Ammon's horn (tissue), 1 donor: ENCODE measurements around the gene B4GALNT1.
"Not testable (repeated sequence)": the region's sequence is repeated elsewhere in the genome, so short reads cannot be mapped to it uniquely, and the experiment has no call there.

ENCODE experiments used
- DNase-seq: peaks from one replicate; pipeline ENCODE4 v3.0.0-alpha.2; 2016; ENCODE audit warnings: low spot score

B4GALNT1 gene

DNA sequence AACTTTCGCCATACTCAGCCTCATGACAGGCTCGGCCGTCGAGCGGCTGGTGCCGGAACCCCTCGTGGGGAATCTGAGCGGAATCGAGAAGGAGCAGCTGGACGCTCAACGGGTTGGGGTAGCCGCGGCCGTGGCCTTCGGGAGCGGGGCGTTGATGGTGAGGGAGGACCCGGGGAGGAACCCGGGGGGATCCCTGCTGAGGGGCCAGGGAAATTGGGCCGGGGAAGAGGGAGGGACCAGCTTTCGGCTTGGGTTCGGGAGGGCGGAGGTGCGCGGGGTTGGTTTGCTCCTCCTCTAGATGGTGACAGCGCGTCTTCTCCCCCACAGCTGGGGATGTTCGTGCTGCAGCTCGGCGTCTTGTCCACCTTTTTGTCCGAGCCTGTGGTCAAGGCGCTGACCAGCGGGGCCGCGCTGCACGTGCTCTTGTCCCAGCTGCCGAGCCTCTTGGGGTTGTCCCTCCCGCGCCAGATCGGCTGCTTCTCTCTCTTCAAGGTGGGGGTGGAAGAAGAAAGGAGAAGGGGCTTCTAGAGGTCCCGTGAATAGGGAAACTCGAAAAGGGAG is 12.0 kb downstream of the B4GALNT1 start:
- DNase-seq: no peak

- DNase-seq: no peak
Measured at GRCh38 chr12:57620245-57620935, 12.6 kb downstream of the B4GALNT1 start.

GRCh38 chr12:57619434-57620244 is 13.4 kb downstream of the B4GALNT1 start:
- DNase-seq: no peak

DNA sequence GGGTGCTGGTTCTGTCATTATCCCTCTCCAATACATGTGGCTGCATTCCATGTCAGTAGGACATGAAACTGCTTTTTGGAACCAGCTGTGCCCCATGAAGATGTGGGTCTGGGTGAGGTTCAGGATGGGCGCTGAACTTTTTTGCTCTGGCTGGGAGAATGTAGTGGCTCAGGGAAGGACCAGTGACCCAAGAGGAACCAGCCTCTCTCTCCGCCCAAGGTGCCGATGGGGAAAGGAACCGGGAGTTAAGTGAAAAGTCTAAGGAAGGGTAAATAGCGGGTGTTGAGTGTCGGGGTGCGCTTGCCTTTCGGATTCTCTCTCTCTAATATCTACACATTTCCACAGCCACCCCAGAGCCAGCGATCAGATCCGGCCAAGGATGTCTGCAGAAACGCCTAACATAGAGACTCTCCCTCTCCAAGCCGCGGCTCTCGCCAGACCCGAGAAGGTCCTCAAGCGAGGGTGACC is 14.0 kb downstream of the B4GALNT1 start:
- no peak for DNase-seq

DNA sequence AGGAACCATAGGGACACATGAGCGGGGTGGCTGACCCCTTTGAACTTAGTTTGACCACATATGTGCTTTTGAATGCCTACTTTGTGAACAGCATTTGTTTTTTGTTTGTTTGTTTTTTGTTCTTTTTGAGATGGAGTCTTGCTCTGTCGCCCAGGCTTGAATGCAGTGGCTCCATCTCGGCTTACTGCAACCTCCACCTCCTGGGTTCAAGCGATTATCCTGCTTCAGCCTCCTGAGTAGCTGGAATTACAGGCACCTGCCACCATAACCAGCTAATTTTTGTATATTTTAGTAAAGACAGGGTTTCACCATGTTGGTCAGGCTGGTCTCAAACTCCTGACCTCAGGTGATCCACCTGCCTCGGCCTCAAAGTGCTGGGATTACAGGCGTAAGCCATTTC is 14.6 kb downstream of the B4GALNT1 start:
- not testable (repeated sequence) for DNase-seq

DNA sequence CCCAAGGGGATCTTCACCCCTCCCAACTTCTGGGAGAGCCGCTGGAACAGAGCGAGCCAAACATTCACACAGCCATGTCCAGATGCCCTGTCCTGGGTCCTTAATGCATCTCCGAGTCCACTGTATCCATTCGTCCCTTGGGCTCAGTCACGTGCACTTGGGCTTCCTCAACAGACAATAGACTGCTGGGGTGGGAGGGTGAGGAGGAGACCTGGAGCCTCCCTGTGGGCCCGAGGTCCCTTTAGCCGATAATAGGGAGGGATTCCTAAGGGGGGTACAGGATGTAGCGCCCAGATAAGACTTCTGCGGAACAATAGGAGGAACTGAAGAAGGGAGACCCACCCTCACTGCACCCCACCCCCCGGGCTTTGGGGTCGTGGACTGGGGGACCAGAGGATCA is 15.1 kb downstream of the B4GALNT1 start:
- no peak for DNase-seq

- no peak for DNase-seq
Measured at GRCh38 chr12:57616383-57617101, 16.5 kb downstream of the B4GALNT1 start.

DNA sequence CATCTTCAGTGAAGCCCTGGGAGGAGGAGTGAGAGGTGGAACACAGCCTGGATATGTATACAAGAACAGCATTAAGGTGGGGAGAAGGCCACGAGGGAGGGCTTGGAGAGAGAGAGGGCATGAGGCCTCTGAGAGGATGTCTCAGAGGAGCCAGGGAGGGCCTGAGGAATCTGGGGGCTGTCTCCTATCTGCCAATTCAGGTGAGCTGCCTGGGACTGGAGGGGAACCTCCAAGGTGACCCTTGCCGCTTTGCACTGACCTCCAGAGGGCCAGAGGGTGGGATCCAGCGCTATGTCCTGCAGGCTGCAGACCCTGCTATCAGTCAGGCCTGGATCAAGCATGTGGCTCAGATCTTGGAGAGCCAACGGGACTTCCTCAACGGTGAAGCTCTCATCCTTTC is 17.4 kb downstream of the B4GALNT1 start:
- DNase-seq: no peak

- DNase-seq: no peak
Measured at GRCh38 chr12:57614948-57615500, 18.0 kb downstream of the B4GALNT1 start.

DNA sequence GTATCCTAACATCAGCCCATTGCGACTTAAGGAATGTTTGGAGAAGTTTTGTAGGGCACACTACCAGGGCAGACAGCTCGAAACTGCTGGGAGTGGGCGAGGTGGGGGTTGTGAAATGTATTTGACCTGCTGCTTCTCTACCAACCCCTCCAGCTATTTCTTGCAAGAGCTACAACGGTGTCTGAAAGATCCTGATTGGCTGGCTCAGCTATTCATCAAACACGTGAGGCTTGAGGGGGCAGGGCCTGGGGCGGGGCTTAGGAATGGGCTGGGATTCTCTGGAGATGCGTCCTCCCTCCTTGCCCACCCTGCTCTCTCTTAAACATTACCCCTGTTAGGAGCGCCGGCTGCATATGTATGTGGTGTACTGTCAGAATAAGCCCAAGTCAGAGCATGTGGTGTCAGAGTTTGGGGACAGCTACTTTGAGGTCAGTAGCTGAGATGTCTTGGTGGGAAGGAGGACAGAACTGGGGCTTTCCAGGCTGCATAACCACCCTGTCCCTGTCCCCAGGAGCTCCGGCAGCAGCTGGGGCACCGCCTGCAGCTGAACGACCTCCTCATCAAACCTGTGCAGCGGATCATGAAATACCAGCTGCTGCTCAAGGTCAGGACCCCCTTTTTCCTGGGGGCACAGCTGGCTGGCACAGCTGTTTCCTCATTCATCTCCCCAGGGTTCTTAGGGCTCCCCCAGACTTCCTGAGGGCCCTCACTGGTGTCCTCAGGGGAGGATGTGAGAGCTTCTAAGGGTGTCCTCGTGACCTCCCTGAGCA is 18.6 kb downstream of the B4GALNT1 start:
- DNase-seq: no peak

DNA sequence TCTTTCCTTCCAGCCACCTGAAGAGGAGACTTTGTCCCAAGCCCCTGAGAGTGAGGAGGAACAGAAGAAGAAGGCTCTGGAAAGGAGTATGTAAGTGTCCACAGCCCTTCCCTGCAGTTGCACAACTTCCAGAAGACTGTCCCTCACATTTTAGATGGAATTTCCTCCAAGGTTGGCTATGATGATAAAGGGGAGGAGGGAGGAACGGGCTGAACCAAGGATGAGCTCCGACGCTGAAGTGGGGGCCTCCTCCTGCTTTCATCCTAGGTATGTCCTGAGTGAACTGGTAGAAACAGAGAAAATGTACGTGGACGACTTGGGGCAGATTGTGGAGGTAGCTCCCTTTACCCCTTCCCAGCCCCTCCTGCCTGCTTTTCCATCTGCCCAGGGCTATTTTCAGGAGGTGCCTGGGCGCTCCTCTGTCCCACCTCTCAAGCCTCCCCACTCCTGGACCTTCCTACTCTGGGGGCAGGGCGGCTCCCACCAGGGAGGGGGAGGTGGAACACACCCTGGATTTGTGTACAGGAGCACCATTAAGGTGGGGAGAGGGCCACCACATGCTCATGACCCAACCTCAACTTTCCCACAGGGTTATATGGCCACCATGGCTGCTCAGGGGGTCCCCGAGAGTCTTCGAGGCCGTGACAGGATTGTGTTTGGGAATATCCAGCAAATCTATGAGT is 19.4 kb downstream of the B4GALNT1 start:
- no peak for DNase-seq

DNA sequence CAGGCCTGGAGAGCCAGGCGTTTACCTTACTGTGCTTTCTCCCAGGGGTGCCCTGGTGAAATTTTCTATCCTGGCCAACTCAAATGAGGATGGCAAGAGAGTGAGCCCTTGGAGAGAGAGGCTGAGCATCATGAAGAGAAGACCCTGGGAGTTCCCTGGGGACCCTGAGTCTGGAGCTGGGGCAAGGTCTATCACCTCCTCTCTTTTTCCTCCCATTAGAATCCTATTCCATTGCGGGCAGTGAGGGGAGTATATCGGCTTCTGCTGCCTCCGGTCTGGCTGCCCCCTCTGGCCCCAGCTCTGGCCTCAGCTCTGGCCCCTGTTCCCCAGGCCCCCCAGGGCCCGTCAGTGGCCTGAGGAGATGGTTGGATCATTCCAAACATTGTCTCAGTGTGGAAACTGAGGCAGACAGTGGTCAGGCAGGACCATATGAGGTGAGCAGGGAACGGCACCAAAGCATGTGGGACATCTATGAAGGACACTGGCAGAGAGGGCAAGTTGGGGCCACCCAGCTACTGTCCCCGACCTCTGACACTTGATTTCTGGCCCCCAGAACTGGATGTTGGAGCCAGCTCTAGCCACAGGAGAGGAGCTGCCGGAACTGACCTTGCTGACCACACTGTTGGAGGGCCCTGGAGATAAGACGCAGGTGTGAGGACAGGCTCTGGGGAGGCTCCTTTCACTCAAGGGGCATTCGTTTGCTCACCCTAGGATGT is 20.1 kb downstream of the B4GALNT1 start:
- DNase-seq: no peak

GRCh38 chr12:57611827-57612710 is 20.9 kb downstream of the B4GALNT1 start:
- no peak for DNase-seq

GRCh38 chr12:57611108-57611826 is 21.7 kb downstream of the B4GALNT1 start, which contains the start of gene ARHGEF25:
Gene ARHGEF25, plus strand, starts transcription at chr12:57611435. Its CDS starts 460 bp downstream, at chr12:57611895.
- DNase-seq: peak; percentile 77

DNA sequence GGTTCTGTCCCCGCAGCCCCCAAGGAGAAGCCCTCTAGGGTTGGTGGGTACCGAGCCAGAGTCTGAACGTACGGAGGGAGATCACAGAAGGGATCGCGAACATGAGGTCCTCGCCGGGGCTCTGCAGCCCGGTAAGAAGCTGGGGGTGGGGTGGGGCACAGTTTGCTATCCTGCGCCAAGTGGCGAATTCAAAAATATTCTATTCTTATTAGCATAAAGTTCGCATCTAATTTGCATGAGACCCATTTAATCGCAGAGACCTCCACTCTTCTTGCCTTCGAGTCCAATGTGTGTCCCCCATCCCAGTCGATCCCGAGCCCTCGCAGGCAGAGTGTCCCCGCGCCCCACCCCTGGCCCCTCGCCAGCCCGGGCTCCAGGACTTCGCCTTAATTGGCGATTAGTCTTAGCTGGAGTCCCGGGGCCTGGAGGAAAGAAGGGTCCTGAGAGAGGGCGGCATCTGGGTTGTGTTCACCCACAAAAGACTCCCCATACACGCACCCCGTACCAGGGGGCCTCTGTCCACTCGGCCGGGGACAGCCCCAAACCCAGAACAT is 22.4 kb downstream of the B4GALNT1 start:
- DNase-seq: no peak

DNA sequence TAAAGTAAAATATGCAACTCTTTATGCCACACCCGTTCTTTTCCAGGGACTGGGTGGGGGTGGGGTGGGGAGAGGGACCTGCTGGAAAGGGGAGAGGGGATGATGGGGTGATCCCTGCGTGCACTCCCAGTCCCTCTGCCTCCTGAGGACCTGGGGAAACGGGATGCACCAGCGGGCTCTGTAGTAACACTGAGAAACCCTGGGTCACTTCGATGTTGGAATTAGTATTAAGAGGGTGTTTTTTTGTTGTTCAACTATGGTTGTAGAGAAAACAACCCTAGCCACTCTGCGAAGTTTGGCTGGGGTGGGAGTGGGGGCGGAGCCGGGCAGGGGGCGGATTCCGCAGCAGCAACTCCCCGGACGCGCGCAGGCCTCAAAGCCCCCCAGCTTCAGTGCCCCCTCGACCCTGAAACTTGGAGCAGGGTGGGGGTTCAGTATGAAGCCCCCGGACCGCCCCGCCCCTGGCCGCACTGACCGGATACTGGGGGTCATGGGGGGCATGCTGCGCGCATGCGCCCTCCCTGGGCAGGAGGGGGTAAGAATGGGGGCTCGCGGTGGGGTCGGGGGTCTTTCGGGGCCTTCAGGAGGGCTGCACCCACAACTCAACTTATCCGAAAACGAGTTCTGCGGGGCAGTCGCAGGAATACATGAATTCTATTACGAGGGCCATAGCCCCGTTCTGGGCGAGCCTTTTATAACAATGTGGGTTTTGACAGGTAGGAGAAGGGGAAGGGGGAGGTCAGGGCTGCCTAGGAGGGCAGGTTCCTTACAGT is 23.0 kb downstream of the B4GALNT1 start:
- no peak for DNase-seq
